ENCODE results near the gene DBI.

DNA sequence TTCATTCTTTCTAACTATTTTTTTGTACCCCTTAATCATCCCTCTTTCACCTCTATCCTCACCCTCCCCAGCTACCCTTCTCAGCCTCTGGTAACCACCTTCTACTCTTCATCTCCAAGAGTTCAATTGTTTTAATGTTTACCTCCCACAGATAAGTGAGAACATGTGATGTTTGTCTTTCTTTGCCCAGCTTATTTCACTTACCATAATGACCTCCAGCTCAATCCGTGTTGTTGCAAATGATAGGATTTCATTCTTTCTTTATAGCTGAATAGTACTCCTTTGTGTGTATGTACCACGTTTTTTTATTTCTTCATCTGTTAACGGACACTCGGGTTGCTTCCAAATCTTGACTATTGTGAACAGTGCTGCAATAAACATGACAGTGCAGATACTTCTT lies 42.7 kb downstream of the DBI start:
- TF ChIP-seq, protein P1, sequence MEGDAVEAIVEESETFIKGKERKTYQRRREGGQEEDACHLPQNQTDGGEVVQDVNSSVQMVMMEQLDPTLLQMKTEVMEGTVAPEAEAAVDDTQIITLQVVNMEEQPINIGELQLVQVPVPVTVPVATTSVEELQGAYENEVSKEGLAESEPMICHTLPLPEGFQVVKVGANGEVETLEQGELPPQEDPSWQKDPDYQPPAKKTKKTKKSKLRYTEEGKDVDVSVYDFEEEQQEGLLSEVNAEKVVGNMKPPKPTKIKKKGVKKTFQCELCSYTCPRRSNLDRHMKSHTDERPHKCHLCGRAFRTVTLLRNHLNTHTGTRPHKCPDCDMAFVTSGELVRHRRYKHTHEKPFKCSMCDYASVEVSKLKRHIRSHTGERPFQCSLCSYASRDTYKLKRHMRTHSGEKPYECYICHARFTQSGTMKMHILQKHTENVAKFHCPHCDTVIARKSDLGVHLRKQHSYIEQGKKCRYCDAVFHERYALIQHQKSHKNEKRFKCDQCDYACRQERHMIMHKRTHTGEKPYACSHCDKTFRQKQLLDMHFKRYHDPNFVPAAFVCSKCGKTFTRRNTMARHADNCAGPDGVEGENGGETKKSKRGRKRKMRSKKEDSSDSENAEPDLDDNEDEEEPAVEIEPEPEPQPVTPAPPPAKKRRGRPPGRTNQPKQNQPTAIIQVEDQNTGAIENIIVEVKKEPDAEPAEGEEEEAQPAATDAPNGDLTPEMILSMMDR (IDR thresholded peaks at IDR 0.05): no peak
- TF ChIP-seq POLR2AphosphoS5 (IDR thresholded peaks at IDR 0.05): no peak

Measured in esophagus muscularis mucosa (tissue), 3 donors.